Measurements from ENCODE around the gene C1S.

- TF ChIP-seq CTCF (IDR thresholded peaks at IDR 0.05) (no peak), POLR2A (IDR thresholded peaks at IDR 0.05) (no peak)
These were observed 47.4 kb upstream of the C1S start for GRCh38 chr12:7013101-7013500.
